Measurements from ENCODE around the gene ASTN1.
A peak's percentile ranks its signal among the peaks of the same experiment; 100 is the strongest.

The ASTN1 gene

GRCh38 chr1:176854121-176854520, 310.4 kb downstream of the ASTN1 start (continued):
- TF ChIP-seq ZNF658 (tag by site-specific recombination; IDR thresholded peaks at IDR 0.05) (no peak), ZNF324 (tag by site-specific recombination; IDR thresholded peaks at IDR 0.05) (no peak), KLF10 (tag by site-specific recombination; IDR thresholded peaks at IDR 0.05) (no peak)

- ChIA-PET CTCF (interaction anchor here (0.8 kb wide), 1 partner anchor 294 kb away, joined by 4 read pairs; no protein-coding TSS in a partner anchor), POLR2A (no interaction called here)
- Histone ChIP-seq H3K9me3 (ENCODE audit: control insufficient read depth, insufficient read depth, low read depth, low read length) (no peaks in the 10 kb centered on the region), H3K4me1 (ENCODE audit: control insufficient read depth, insufficient read depth, low read length) (no peaks in the 10 kb centered on the region), H3K27ac (ENCODE audit: extremely low read depth, low read depth, low read length) (no peak overlapping the region), H3K36me3 (ENCODE audit: control insufficient read depth in 2 of 2, insufficient read depth in 1 of 2, low read length in 2 of 2) (no peaks in the 10 kb centered on the region), H3K4me3 (ENCODE audit: low read depth, low read length) (no peak overlapping the region)
- no peak for TF ChIP-seq SP3 (tag by site-specific recombination; IDR thresholded peaks at IDR 0.05)
- TF ChIP-seq GLIS1 (tag by site-specific recombination; IDR thresholded peaks at IDR 0.05), result peak; percentile 31; the same call in 1 of the 2 replicates
These were observed 311.0 kb downstream of the ASTN1 start for GRCh38 chr1:176853503-176853902.

DNA sequence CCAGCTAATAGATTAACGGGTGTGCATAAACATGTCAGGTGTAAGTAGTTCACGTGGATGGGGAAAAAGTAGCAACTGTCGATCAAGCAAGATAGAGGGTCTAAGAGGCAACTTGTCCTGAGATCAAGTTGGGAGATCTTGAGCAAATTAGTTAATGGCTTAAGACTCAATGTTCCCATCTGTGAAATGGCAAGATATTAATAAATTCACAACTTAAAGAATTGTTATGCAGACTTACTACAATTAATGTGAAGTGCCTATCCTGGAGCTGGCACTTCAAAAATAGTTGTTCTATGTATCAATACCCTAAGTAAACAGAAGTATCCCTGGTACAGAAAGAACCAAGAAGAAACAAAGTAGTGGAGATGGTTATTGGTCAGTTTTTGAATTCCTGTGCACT, 312.4 kb downstream of the ASTN1 start:
- CTCF ChIA-PET, result interaction anchor here (0.6 to 1.2 kb wide), 2 partner anchors 28 to 86 kb away, joined by 3 read pairs; no protein-coding TSS in a partner anchor
- no peaks in the 10 kb centered on the region for H3K36me3 ChIP-seq (ENCODE audit: control insufficient read depth in 2 of 2, insufficient read depth in 1 of 2, low read length in 2 of 2)
- no peak overlapping the region for H3K4me3 ChIP-seq (ENCODE audit: low read depth, low read length)
- POLR2A ChIA-PET, result no interaction called here
- no peak overlapping the region for H3K27ac ChIP-seq (ENCODE audit: extremely low read depth, low read depth, low read length)
- no peaks in the 10 kb centered on the region for H3K4me1 ChIP-seq (ENCODE audit: control insufficient read depth, insufficient read depth, low read length)
- no peak for TF ChIP-seq ZNF629 (tag by site-specific recombination; IDR thresholded peaks at IDR 0.05)
- no peak for TF ChIP-seq ZNF423 (tag by site-specific recombination; IDR thresholded peaks at IDR 0.05)
- TF ChIP-seq ZNF146 (tag by site-specific recombination; IDR thresholded peaks at IDR 0.05), result no peak
- TF ChIP-seq ZNF704 (tag by site-specific recombination; IDR thresholded peaks at IDR 0.05), result no peak
- no peak for TF ChIP-seq ZNF571 (tag by site-specific recombination; IDR thresholded peaks at IDR 0.05)
- TF ChIP-seq ZNF121 (tag by site-specific recombination; IDR thresholded peaks at IDR 0.05), result no peak
- TF ChIP-seq ZNF169 (tag by site-specific recombination; IDR thresholded peaks at IDR 0.05), result no peak
- no peak for TF ChIP-seq ZNF398 (tag by site-specific recombination; IDR thresholded peaks at IDR 0.05)
- TF ChIP-seq ZNF37A (tag by site-specific recombination; IDR thresholded peaks at IDR 0.05), result no peak
- TF ChIP-seq KLF17 (tag by site-specific recombination; IDR thresholded peaks at IDR 0.05), result no peak
- TF ChIP-seq ZBTB11 (tag by site-specific recombination; conservative IDR thresholded peaks at IDR 0.05; ENCODE audit: low read depth), result no peak
- H3K9me3 ChIP-seq (ENCODE audit: control insufficient read depth, insufficient read depth, low read depth, low read length), result no peaks in the 10 kb centered on the region
